Prostate gland (tissue), 1 donor: ENCODE data around the gene MAP3K13.

Source experiments
- POLR2A ChIP-seq: fragments of 450-650 bp; IDR thresholded peaks from one replicate; pipeline ENCODE4 v1.6.1; 2016; ENCODE audit warnings: antibody characterized with exemption, mild to moderate bottlenecking
- POLR2AphosphoS5 ChIP-seq: sonication (generic); formaldehyde crosslinking; IDR thresholded peaks from one replicate; pipeline ENCODE4 v1.6.1; 2017; ENCODE audit warnings: antibody characterized with exemption

DNA sequence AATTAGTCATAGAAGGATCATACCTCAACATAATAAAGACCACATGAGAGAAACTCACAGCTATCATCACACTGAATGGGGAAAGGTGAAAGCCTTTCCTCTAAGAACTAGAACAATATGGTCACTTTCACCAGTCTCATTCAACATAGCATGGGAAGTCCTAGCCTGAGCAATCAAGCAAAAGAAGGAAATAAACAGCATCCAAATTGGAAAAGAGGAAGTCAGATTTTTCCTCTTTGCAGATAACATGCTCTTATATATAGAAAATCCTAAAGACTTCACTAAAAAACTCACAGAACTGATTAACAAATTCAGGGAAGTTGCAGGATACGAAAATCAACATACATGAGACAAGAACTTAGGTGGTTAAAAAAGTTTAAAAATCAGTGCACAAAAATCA, 24.7 kb downstream of the MAP3K13 start:
- no peak for TF ChIP-seq POLR2A
- TF ChIP-seq POLR2AphosphoS5: no peak
